SKM-1 (cell line): ENCODE results near the gene STK11IP.
A peak's percentile ranks its signal among the peaks of the same experiment; 100 is the strongest.

ENCODE experiments used
- DNase-seq: peaks from one replicate; lab custom pipeline; 2025; ENCODE audit not compliant: unreplicated experiment; lab: John Stamatoyannopoulos, UW

The STK11IP gene

GRCh38 chr2:219597552-219598307 lies at the start of gene STK11IP:
TSS of gene STK11IP (plus strand) at chr2:219597857. CDS start at chr2:219598120, 263 bp downstream.
- peak; percentile 93 for DNase-seq

- DNase-seq: no peak
Observed at GRCh38 chr2:219548990-219549389, 48.7 kb upstream of the STK11IP start.

- no peak for DNase-seq
Observed at GRCh38 chr2:219549619-219550018, 48.0 kb upstream of the STK11IP start.

- no peak for DNase-seq
Observed at GRCh38 chr2:219551441-219552381, 45.9 kb upstream of the STK11IP start.

GRCh38 chr2:219552382-219553167 lies 45.1 kb upstream of the STK11IP start:
- DNase-seq: peak; percentile 41

- no peak for DNase-seq
Observed at GRCh38 chr2:219553168-219553417, 44.6 kb upstream of the STK11IP start.

- DNase-seq: no peak
Observed at GRCh38 chr2:219553463-219553963, 44.1 kb upstream of the STK11IP start.

GRCh38 chr2:219554350-219554749 lies 43.3 kb upstream of the STK11IP start:
- DNase-seq: no peak

- no peak for DNase-seq
Observed at GRCh38 chr2:219555956-219556355, 41.7 kb upstream of the STK11IP start.

- no peak for DNase-seq
Observed at GRCh38 chr2:219556413-219556812, 41.2 kb upstream of the STK11IP start.

GRCh38 chr2:219557320-219557719 lies 40.3 kb upstream of the STK11IP start:
- DNase-seq: no peak

GRCh38 chr2:219557791-219558785 lies 39.6 kb upstream of the STK11IP start:
- DNase-seq: no peak

GRCh38 chr2:219559156-219559915 lies 38.3 kb upstream of the STK11IP start:
- no peak for DNase-seq

- DNase-seq: no peak
Observed at GRCh38 chr2:219560037-219560892, 37.4 kb upstream of the STK11IP start.

GRCh38 chr2:219560893-219561178 lies 36.8 kb upstream of the STK11IP start:
- DNase-seq: no peak

- no peak for DNase-seq
Observed at GRCh38 chr2:219561179-219562048, 36.2 kb upstream of the STK11IP start.
